NCI-H2107 (cell line): ENCODE measurements around the gene BACE2.
"Not testable (repeated sequence)": the region's sequence is repeated elsewhere in the genome, so short reads cannot be mapped to it uniquely, and the experiment has no call there.

ENCODE experiments used
- DNase-seq: peaks from one replicate; lab custom pipeline; 2025; lab: John Stamatoyannopoulos, UW

BACE2 gene

DNA sequence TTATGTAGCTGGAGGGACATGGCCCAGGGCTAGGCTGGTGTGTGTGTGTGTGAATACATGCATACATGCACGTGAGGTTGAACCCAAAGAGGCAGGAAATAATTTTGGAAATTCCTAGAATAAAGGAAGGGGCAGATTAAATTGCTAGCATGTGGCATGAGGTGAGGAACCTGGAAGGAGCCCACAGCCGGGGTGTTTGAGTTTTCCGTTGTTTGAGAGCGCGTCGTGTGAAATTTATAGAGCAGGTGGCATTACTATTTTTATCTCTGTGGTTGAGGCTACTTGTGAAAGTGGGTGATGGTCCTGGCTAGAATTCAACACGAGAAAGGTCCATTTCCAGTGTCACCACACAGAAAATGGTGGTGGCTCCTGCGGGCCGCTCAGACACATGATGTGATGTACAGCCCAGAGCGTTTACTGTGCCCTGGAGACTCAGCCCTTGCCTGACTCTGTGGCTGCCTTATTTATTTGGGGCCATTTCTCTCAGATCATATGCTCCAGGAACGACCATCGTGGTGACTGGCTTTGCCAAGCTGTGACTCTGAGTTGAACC, 48.0 kb downstream of the BACE2 start:
- no peak for DNase-seq

- no peak for DNase-seq
These were observed 48.5 kb downstream of the BACE2 start for GRCh38 chr21:41216486-41216885.

GRCh38 chr21:41217671-41218385, 49.9 kb downstream of the BACE2 start:
- DNase-seq: no peak

DNA sequence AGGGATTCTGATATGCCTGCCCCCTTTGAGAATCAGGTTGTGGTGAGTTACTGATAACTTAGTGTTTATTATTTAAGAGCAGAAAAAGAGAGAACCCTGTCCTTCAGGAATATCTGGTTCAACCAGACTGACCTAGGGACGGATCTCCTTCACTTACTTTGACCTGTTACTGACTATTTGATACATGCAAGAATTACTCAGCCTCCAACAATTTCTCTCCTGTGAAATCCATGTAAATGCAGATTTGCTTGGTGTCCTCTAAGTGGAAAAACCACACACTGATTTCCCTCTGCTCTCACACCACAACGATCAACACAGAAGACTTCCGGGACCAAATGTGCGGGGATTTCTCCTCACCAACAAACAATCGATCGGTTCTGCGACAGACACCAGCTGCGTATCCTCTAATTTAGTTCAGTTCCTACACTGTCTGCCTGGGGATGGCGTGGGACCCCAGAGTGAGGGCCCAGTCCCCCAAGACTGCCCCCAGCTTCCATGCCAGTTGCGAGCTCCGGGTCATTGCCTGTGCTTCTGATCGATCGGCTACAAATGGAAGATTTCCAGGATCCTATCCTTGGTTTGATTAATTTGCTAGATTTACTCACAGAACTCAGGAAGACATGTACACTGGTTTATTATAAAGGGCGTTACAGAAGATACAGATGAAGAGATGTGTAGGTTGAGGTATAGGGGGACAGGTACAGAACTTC, 51.7 kb downstream of the BACE2 start:
- DNase-seq: no peak

GRCh38 chr21:41220208-41220733, 52.3 kb downstream of the BACE2 start:
- DNase-seq: no peak

DNA sequence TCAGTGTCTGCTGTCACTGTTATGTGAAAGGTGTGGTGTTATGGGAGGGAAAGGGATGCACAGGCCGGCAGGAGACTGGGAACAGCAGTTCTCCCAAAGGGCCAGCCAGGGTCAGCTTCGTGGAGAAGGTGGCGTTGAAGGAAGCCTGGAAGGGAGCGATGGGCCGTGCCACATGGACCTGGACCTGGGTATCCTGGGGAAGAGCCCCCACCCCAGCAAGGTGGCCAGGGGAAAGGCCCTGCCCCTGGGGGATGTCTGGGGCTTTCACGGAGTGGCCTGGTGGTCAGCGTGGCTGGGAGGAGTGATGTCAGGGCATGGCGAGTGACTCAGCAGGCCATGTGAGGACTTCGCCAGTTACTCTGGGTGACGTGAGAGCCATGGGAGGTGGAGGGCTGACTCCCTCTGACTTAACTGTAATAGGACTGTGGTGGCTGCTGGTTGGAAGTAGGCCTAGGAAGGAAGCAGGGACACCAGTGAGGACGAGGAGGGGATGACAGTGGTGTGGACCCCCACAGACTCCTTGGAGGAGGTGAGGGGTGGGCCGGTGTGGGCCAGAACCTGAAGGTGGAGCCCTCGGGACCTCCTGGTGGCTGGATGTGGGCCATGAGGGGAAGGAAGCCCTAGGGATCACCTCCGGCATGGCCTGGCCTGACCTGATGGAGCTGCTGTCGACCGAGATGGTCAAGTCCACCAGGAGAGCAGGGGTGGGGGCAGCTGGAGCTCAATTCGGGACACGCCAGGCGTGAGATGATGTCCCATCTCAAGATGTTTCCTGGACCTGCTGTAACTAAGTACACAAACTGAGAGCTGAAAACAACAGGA, 54.5 kb downstream of the BACE2 start:
- DNase-seq: no peak

DNA sequence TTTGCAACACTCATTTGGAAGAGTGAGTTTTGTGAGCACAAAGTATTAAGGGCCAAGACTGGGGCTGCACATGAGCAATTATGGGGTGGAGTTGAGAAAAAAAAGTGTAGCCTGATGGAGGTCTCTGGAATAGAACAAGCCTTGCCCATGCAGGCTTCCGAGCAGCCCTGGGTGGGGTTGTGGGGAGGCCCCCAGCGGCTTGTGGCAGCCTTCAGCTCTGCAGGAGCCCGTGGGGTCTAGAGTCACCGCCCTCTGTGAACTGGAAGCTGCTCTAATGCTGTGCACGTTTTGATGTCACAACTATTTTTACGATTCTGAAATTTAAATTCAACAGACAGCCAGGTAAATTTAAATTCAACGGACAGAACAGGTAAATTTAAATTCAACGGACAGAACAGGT, 58.9 kb downstream of the BACE2 start:
- no peak for DNase-seq

DNA sequence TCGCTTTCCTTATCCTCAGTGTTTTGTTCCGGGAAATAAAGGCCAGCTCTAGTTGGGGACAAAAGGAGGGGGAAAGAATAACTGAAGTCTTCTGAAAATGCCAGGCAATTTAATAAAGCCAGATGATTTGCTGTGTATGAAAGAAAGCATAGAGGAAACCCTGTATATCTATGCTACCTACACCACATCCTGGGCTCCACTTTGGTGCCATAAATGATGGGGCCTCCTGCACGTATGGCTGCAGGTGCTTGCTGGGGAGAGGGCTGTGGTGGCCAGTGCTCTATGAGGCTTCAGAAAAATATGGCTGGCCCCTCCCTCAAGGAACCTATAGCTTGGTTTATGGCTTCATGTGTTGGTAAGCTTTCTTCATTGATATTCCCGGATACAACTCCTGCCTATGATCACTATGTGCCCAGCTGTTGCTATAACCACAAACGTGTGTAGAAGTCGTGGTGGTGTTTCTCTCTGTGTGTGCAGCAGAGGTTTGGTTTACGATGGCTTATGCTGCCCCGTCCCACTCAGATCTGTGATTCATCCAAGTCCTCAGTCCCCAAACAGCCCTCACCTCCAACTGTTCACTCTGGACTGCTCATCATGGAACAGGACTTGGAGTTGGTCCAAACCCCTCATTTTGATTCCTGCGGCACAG, 59.5 kb downstream of the BACE2 start:
- DNase-seq: no peak

DNA sequence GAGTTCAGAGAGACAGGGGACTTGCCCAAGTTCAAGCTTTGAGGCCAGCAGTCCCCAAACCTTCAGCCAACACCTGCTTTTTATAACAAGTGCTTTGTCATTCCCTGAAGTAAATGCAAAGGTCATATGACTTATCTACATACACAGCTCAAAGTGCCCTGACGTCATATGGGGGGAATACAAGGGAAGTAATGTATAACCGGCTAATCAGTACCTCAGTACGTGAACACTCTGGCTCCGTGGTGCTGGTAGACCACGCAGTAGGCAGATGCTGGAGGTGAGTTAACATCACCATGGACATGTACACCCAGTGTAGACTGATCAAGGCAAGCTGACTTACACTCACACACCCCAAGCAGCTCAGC, 60.0 kb downstream of the BACE2 start:
- DNase-seq: no peak

GRCh38 chr21:41228492-41228891, 60.5 kb downstream of the BACE2 start:
- no peak for DNase-seq

- DNase-seq: no peak
These were observed 61.0 kb downstream of the BACE2 start for GRCh38 chr21:41228958-41229357.

- no peak for DNase-seq
These were observed 61.7 kb downstream of the BACE2 start for GRCh38 chr21:41229509-41230248.

DNA sequence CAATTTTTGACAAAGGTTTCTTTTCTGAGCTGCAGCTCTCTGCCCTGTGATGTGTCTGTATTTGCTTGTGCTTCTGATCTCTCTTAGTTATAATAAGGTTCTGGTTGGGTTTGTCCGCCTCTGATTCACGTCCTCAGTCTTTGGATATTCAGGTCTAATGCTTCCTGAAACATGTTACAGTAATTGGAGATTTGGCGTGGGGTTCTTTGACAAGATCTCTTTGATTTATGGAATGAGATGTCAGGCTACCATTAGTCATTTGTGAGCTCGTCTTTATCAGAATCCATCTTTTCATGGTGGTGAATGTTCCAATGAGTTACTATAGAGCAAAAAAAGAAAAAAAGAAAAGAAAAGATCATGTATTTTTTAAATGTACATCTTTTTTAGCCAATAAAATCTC, 62.5 kb downstream of the BACE2 start:
- no peak for DNase-seq

GRCh38 chr21:41231060-41231459, 63.1 kb downstream of the BACE2 start:
- DNase-seq: no peak

GRCh38 chr21:41232013-41232412, 64.1 kb downstream of the BACE2 start:
- DNase-seq: no peak

GRCh38 chr21:41233916-41234315, 66.0 kb downstream of the BACE2 start:
- DNase-seq: no peak

DNA sequence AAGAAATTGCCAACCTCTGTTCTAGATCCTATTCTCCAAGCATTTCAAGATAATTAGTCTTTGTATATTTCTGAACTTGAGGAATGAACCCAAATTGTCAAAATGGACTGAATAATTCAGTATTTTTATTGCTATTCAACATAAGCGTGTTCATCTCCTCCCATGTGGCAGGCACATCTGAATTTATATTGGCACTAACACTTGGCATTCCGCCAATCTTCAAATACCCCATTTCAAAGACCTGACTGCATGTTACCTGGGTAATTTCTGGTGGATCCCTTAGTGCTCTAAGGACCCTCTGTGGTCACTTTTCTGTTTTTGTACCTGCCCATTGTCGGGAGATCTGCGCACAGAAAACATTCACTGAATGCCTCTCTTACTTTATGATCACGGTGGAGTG, 66.6 kb downstream of the BACE2 start:
- DNase-seq: no peak

- DNase-seq: no peak
These were observed 67.2 kb downstream of the BACE2 start for GRCh38 chr21:41235201-41235600.

DNA sequence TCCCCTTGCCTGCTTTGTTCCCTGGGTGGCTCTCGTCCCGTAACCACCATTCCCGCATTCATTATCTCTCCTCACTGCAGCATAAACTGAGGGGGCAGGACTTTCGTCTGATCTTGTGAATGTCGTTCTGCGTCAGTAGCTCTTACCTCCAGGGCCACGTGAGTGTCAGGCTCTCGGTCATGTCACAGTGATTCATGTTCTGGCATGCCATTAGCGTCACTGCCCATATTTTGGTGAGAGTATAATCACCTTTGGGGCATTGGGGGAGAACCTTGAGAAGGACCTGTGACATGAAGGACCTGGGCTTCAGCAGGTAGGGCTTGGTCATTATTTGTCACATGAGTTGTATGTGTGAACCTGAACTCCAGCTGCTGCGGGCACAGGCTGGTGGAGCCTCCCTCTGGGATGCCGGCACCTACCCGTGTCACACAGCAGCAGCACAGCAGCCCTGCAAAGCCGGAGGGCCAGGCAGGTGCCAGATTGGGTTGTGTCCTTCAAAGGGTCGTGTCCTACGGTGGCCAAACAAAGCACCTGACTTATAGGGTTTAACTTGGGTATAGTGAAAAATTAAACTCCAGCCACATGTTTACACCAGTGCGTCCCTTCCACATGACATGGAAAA, 68.5 kb downstream of the BACE2 start:
- no peak for DNase-seq

DNA sequence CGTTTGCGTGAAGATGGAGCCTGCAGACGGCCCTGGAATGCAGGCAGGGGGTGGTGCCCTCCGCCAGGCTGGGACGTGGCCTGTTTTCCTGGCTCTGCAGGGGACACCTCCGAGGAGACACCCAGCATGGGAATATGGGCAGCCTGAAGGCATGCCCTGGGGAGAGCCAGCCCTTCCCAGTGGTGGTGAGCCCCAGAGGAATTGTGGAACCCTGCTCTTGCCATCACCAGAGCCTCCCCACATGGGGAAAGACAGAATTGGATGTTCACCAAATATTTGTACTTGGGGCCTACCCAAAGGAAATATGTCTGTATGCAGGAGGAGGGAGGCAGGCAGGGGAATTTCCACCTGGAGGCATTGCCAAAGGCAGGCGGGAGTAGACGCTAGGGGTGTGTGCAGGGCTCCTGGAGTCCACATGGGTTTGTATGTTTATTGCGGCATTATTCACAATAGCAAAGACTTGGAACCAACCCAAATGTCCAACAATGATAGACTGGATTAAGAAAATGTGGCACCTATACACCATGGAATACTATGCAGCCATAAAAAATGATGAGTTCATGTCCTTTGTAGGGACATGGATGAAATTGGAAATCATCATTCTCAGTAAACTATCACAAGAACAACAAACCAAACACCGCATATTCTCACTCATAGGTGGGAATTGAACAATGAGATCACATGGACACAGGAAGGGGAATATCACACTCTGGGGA, 70.3 kb downstream of the BACE2 start:
- not testable (repeated sequence) for DNase-seq
